Measurements from ENCODE around the gene RBP3.

DNA sequence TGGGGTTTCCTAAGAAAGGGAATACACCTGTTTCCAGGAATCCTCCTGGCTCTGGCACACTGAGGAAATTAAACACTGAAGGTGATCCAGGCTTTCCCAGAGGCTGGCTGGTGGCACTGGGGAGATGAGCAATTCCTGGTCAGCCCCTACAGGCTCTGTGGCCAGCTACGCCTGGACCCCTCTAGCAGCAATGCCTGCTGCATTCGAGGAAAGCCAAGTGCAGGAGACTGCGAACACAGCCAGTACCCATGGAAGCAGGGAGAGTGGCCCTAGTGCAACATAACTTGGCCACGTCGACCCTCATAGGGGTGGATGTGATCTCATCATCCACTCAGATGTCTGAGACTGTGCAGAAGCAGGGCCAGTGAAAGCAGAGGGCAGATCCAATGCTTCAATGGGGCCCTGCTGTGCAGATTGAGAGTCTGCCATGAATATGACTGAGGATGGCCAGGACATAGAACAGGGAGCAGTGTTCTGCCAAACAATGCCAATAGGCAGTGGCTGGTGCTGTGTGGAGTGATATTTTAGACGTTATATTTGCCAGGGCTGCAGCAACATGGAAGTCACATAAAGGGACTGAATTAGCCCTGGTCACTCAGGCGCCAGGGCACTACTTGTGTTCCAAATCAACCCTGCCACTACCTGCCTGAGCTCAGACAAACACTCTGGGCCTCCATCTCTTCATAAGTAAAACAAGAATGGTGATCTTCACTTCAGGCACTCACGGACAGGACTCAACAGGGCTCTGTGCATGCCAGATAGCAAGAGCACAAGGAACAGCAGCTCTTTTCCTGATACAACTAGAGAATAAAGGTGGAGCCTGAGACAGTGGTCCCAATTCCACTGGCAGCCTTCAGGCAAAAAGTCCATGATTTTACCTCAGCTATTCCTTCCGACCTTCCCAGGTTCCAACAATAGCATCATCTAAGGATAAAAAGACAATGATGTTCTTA lies 33.5 kb downstream of the RBP3 start:
- TF ChIP-seq CTCF (IDR thresholded peaks at IDR 0.05; ENCODE audit: low read depth, low read length, poor library complexity, severe bottlenecking) (no peak), EZH2phosphoT487 (IDR thresholded peaks at IDR 0.05; ENCODE audit: borderline replicate concordance, low read length) (no peak)

All from DOHH2 (cell line).